Activated T-helper 2 cell treated with anti-CD3 and anti-CD28 coated beads, Interferon-gamma antibody, Interleukin-2, Interleukin-4, amounts not matched to agents 10 μg/mL and 5 μg/mL and 100 μg/mL, durations not matched to agents 14 hours and 24 hours and 36 hours (primary cell): ENCODE data around the gene KLHL2. TPM values are rescaled to one million over a fixed set of nuclear protein-coding genes. Genes with fewer than 3 reads are reported as not detected.
"Not testable (repeated sequence)": the region's sequence is repeated elsewhere in the genome, so short reads cannot be mapped to it uniquely, and the experiment has no call there.

ENCODE experiments used
- DNase-seq: peaks from one replicate; pipeline ENCODE4 v3.0.0; 2021; ENCODE audit warnings: low spot score
- H3K27ac Mint-ChIP-seq: one replicate; pipeline ENCODE4 v1.8.0; 2021; ENCODE audit warnings: mixed read lengths
- H3K27me3 Mint-ChIP-seq: one replicate; pipeline ENCODE4 v1.8.0; 2021; ENCODE audit warnings: low read depth, mixed read lengths
- H3K36me3 Mint-ChIP-seq: one replicate; pipeline ENCODE4 v1.8.0; 2021; ENCODE audit warnings: low read depth, mixed read lengths
- H3K4me1 Mint-ChIP-seq: one replicate; pipeline ENCODE4 v1.8.0; 2021; ENCODE audit warnings: low read depth, mixed read lengths
- H3K4me3 Mint-ChIP-seq: one replicate; pipeline ENCODE4 v1.8.0; 2021; ENCODE audit warnings: low read depth, mild to moderate bottlenecking, moderate library complexity, mixed read lengths
- H3K9me3 Mint-ChIP-seq: one replicate; pipeline ENCODE4 v1.8.0; 2021; ENCODE audit warnings: mixed read lengths
- intact Hi-C: fragments of 100-400 bp; cut with micrococcal nuclease; formaldehyde crosslinking; loops from one replicate; pipeline ENCODE4 v1.15.1; 2023
- total RNA-seq: library from RNA; stranded (reverse); gene quantifications from 2 replicates; pipeline ENCODE4 v1.2.3, GENCODE V29; 2022

Gene KLHL2
- total RNA-seq, 1 donor from 2014 or later, result 30.3 TPM

DNA sequence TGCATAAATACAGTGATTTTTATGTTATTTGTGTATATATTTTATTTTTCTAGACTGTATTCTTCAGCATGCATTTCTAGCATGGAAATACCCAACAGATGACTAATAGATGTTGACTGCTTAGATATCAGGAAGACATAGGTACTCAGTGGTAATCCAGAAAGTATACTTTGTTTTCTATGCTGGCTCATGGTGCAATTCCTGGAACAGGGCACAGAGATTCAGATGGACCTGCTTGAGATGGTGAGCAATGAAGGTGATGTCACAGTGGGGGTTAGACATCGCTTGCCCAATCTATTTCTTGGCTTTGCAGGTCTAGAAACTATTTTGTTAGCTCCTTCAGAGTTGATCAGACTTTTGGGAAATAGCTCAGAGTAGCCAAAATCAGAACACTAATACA is 41.5 kb downstream of the KLHL2 start:
- H3K27ac Mint-ChIP-seq, result peak overlapping the region; percentile 68
- not testable (repeated sequence) for H3K4me3 Mint-ChIP-seq, H3K9me3 Mint-ChIP-seq, H3K27me3 Mint-ChIP-seq, DNase-seq
- peaks cover 12% of the 10 kb centered on the region for H3K4me1 Mint-ChIP-seq
- peaks cover 29% of the 10 kb centered on the region for H3K36me3 Mint-ChIP-seq
- intact Hi-C loops, result loop anchor here (5.0 kb wide), 1 partner anchor 78 kb away; the partner anchor contains the start of gene MSMO1

- H3K27me3 Mint-ChIP-seq, H3K4me3 Mint-ChIP-seq, H3K9me3 Mint-ChIP-seq, DNase-seq, H3K27ac Mint-ChIP-seq: not testable (repeated sequence)
- Mint-ChIP-seq H3K4me1 (peaks cover 47% of the 10 kb centered on the region), H3K36me3 (peaks cover 21% of the 10 kb centered on the region)
- intact Hi-C loops, result loop anchor here (5.0 kb wide), 1 partner anchor 47 kb away; the partner anchor contains the start of gene KLHL2
Measured at GRCh38 chr4:165254771-165255170, 47.4 kb downstream of the KLHL2 start.

DNA sequence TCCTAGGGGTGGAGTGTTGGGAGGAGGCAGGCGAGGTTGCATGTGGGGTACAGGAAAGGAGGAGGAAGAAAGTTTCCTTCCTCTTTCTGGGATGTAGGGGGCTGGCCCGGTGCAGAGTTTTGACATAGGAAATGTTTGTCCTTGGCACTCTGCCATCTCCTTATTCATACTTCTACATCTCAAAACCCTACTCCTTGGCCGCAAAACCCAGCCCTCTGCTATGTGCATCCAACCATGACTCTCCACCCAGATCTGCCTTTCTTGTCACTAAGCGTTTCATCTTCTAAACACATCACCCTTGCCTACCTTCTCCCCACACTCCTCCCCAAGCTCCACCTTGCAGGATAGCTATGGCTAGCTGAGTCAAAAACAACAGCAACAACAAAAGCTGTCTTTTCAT is 48.1 kb downstream of the KLHL2 start:
- intact Hi-C loops, result loop anchor here (5.0 kb wide), 1 partner anchor 48 kb away; the partner anchor contains the start of gene KLHL2
- Mint-ChIP-seq H3K4me1 (peaks cover 49% of the 10 kb centered on the region), H3K27ac (peak overlapping the region; percentile 51), H3K36me3 (peaks cover 18% of the 10 kb centered on the region)
- not testable (repeated sequence) for H3K4me3 Mint-ChIP-seq, H3K9me3 Mint-ChIP-seq, H3K27me3 Mint-ChIP-seq
- peak; percentile 50 for DNase-seq

DNA sequence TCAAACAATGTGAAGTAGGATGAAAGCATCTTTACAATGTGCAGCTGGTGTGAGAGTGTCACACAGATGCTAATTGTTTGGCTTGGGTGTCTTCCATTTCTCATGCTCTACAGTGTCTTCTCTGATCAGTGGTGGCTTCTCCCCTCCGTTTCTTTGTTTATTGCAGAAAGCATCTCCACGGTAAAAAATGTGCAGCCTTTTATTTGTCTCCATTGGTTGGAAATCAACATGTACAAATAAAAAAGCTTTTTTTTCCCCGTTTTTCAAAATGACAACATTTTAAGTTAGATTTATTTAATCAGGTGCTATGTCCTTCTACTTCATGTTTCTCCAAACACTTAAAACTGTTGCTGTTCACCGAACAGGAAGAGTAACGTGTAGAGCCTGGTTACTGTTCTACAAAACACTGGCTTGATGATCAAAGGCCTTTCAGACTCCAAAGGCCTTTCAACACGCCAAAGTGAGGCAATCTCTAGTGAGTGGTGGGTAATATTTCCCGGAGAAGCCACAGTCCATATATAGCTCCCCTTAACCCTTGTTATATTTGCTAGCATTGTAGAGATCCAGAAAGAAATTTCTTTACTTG is 48.8 kb downstream of the KLHL2 start:
- H3K9me3 Mint-ChIP-seq, H3K27me3 Mint-ChIP-seq, DNase-seq: not testable (repeated sequence)
- H3K4me1 Mint-ChIP-seq, result peaks cover 52% of the 10 kb centered on the region
- intact Hi-C loops, result loop anchor here (5.0 kb wide), 1 partner anchor 49 kb away; the partner anchor contains the start of gene KLHL2
- peak overlapping the region; percentile 82 for H3K27ac Mint-ChIP-seq
- H3K4me3 Mint-ChIP-seq, result peak overlapping the region; percentile 65
- peaks cover 14% of the 10 kb centered on the region for H3K36me3 Mint-ChIP-seq

GRCh38 chr4:165259776-165260175 is 52.4 kb downstream of the KLHL2 start:
- peaks cover 29% of the 10 kb centered on the region for H3K36me3 Mint-ChIP-seq
- DNase-seq, H3K4me3 Mint-ChIP-seq, H3K9me3 Mint-ChIP-seq, H3K27me3 Mint-ChIP-seq: not testable (repeated sequence)
- peak overlapping the region; percentile 47 for H3K27ac Mint-ChIP-seq
- peaks cover 45% of the 10 kb centered on the region for H3K4me1 Mint-ChIP-seq
- intact Hi-C loops, result loop anchor here (5.0 kb wide), 1 partner anchor 52 kb away; the partner anchor contains the start of gene KLHL2

GRCh38 chr4:165262306-165262705 is 54.9 kb downstream of the KLHL2 start:
- peaks cover 26% of the 10 kb centered on the region for H3K4me1 Mint-ChIP-seq
- H3K36me3 Mint-ChIP-seq, result peaks cover 41% of the 10 kb centered on the region
- H3K27ac Mint-ChIP-seq, DNase-seq, H3K4me3 Mint-ChIP-seq, H3K9me3 Mint-ChIP-seq, intact Hi-C loops, H3K27me3 Mint-ChIP-seq: not testable (repeated sequence)

DNA sequence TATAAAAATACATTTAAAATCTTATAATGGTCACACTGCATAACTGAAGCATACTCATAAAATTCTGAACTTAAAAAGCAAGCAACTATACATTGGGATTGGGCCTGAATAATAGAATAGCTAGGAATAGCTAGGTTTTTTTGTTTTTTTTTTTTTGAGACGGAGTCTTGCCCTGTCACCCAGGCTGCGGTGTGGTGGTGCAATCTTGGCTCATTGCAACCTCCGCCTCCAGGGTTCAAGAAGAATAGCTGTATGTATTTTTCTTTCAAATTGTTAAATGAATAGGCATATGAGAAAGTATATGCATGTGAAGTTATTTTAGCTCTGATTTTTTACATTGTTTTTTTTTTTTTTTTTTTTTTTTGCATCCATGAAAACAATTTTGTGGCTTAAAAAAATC is 56.1 kb downstream of the KLHL2 start:
- Mint-ChIP-seq H3K36me3 (peaks cover 52% of the 10 kb centered on the region), H3K4me1 (peaks cover 22% of the 10 kb centered on the region)
- H3K4me3 Mint-ChIP-seq, H3K9me3 Mint-ChIP-seq, H3K27ac Mint-ChIP-seq, intact Hi-C loops, H3K27me3 Mint-ChIP-seq, DNase-seq: not testable (repeated sequence)

GRCh38 chr4:165269931-165270330 is 62.6 kb downstream of the KLHL2 start:
- DNase-seq, H3K27ac Mint-ChIP-seq, intact Hi-C loops, H3K9me3 Mint-ChIP-seq, H3K4me3 Mint-ChIP-seq, H3K27me3 Mint-ChIP-seq: not testable (repeated sequence)
- H3K36me3 Mint-ChIP-seq, result peaks cover 81% of the 10 kb centered on the region
- peaks cover 24% of the 10 kb centered on the region for H3K4me1 Mint-ChIP-seq

DNA sequence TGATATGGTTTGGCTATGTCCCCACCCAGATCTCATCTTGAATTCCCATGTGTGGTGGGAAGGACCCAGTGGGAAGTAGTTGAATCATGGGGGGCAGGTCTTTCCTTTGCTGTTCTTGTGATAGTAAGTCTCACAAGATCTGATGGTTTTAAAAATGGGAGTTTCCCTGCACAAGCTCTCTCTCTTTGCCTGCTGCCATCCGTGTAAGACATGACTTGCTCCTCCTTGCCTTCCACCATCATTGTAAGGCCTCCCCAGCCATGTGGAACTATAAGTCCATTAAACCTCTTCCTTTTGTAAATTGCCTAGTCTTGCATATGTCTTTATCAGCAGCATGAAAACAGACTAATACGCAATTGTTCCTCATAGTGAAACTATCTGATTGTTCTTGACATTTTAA is 66.1 kb downstream of the KLHL2 start:
- intact Hi-C loops, H3K4me3 Mint-ChIP-seq, DNase-seq, H3K27ac Mint-ChIP-seq, H3K27me3 Mint-ChIP-seq, H3K9me3 Mint-ChIP-seq: not testable (repeated sequence)
- peaks cover 21% of the 10 kb centered on the region for H3K4me1 Mint-ChIP-seq
- H3K36me3 Mint-ChIP-seq, result peaks cover 64% of the 10 kb centered on the region

DNA sequence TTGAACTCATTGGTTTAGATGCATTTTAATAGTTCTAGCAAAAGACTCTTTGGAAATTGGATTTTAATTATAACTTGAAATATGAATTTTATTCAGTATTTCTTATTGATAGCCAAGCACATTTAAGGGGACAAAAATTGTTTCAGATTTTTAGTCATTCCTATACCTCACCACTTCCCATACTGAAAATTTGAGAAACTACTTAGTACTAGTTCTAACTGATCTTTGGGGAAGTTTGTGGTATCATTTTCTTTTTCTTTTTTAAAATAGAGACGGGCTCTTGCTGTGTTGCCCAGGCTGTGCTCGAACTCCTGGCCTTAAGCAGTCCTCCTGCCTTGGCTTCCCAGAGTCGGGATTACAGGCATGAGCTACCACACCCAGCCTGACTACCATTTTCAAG is 68.0 kb downstream of the KLHL2 start:
- H3K27me3 Mint-ChIP-seq, H3K27ac Mint-ChIP-seq, DNase-seq, H3K9me3 Mint-ChIP-seq, intact Hi-C loops, H3K4me3 Mint-ChIP-seq: not testable (repeated sequence)
- H3K36me3 Mint-ChIP-seq, result peaks cover 59% of the 10 kb centered on the region
- H3K4me1 Mint-ChIP-seq, result peaks cover 10% of the 10 kb centered on the region

GRCh38 chr4:165279531-165279930 is 72.2 kb downstream of the KLHL2 start:
- H3K4me1 Mint-ChIP-seq, intact Hi-C loops, DNase-seq, H3K27me3 Mint-ChIP-seq, H3K9me3 Mint-ChIP-seq, H3K27ac Mint-ChIP-seq, H3K4me3 Mint-ChIP-seq: not testable (repeated sequence)
- peaks cover 52% of the 10 kb centered on the region for H3K36me3 Mint-ChIP-seq

DNA sequence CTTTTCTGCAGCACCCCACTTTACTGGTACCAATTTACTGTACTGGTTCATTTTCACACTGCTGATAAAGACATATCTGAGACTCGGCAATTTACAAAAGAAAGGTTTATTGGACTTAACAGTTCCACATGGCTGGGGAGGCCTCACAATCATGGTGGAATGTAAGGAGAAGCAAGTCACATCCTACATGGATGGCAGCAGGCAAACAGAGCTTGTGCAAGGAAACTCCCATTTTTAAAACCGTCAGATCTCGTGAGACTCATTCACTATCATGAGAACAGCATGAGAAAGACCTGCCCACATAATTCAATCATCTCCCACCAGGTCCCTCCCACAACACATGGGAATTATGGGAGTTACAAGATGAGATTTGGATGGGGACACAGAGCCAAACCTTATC is 77.3 kb downstream of the KLHL2 start:
- intact Hi-C loops, result loop anchor here (5.0 kb wide), 1 partner anchor 43 kb away; the partner anchor contains the start of gene MSMO1
- H3K27ac Mint-ChIP-seq, DNase-seq, H3K27me3 Mint-ChIP-seq, H3K4me3 Mint-ChIP-seq, H3K9me3 Mint-ChIP-seq: not testable (repeated sequence)
- Mint-ChIP-seq H3K36me3 (peaks cover 68% of the 10 kb centered on the region), H3K4me1 (peaks cover 35% of the 10 kb centered on the region)

DNA sequence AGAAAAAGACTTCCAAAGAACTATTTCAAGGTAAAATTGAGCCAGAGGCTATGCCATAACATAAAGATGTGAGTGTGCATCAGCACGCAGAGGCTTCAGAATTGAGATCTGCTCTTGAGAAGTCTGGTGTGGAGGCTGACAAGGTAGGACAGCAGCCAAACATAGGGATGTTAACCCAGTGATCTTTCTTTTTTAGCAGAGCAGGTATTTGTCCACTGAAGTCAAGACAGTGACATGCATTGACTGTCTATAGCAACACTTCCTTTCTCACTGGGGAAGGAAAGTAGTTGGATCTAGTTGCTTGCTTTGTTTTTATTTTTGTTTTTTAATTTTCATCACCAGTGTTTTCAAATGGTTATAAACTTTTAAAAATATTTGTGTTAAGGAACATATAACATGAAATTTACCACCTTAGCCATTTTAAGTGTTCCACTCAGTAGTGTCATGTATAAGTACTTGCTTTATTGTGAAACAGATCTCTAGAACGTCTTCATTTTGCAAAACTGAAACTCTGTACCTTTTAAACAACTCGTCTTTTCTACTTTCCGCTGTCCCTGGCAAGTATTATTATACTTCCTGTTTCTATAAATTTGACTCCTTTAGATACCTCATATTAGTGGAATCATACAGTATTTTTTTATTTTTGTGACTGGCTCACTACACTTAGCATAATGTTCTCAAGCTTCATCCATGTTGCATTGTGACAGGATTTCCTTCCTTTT is 79.4 kb downstream of the KLHL2 start:
- not testable (repeated sequence) for DNase-seq, H3K9me3 Mint-ChIP-seq, H3K27me3 Mint-ChIP-seq
- peak overlapping the region; percentile 22 for H3K4me3 Mint-ChIP-seq
- H3K4me1 Mint-ChIP-seq, result peaks cover 40% of the 10 kb centered on the region
- intact Hi-C loops, result loop anchor here (5.0 kb wide), 1 partner anchor 41 kb away; the partner anchor contains the start of gene MSMO1
- peaks cover 59% of the 10 kb centered on the region for H3K36me3 Mint-ChIP-seq
- H3K27ac Mint-ChIP-seq, result peak overlapping the region; percentile 67
